OCI-LY3 (cell line): Measurements from ENCODE around the gene PDLIM5.

ENCODE experiments used
- EZH2phosphoT487 ChIP-seq: fragments of 200-600 bp; shearing (Covaris generic); IDR thresholded peaks from 2 replicates; pipeline ENCODE4 v1.6.1; 2018; ENCODE audit warnings: antibody characterized with exemption, mixed run types, low read depth
- TF ChIP-seq, protein P1 (sequence below): fragments of 200-600, 300-600 bp; sonication (generic); IDR thresholded peaks from 2 replicates; pipeline ENCODE4 v1.5.1; 2014; ENCODE audit warnings: antibody characterized with exemption, low read length, low read depth

DNA sequence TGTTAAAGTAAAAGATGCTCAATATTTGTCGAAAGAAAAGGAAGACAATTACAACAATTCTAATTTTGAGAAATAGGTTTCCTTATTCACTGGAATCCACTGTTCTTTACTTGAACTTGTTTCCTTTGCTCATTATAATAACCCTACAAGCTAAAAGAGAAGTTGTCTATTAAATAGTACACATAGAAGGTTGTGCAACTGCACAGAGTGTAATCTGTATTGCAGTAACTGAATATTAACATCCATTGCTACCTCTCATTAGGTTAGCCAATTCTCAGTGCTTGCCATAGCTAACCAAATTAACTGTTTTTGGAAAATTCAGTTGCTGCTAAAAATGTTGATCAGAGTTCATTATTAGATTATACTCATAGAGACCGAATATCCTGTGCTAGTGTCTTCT is 120.0 kb downstream of the PDLIM5 start:
- TF ChIP-seq, protein P1, sequence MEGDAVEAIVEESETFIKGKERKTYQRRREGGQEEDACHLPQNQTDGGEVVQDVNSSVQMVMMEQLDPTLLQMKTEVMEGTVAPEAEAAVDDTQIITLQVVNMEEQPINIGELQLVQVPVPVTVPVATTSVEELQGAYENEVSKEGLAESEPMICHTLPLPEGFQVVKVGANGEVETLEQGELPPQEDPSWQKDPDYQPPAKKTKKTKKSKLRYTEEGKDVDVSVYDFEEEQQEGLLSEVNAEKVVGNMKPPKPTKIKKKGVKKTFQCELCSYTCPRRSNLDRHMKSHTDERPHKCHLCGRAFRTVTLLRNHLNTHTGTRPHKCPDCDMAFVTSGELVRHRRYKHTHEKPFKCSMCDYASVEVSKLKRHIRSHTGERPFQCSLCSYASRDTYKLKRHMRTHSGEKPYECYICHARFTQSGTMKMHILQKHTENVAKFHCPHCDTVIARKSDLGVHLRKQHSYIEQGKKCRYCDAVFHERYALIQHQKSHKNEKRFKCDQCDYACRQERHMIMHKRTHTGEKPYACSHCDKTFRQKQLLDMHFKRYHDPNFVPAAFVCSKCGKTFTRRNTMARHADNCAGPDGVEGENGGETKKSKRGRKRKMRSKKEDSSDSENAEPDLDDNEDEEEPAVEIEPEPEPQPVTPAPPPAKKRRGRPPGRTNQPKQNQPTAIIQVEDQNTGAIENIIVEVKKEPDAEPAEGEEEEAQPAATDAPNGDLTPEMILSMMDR: no peak
- TF ChIP-seq EZH2phosphoT487: no peak
